Measurements from ENCODE around the gene CDCA8.
"Not testable (repeated sequence)": the region's sequence is repeated elsewhere in the genome, so short reads cannot be mapped to it uniquely, and the experiment has no call there.

GRCh38 chr1:37684182-37684581 is 8.1 kb upstream of the CDCA8 start:
- TF ChIP-seq CTCF (IDR thresholded peaks at IDR 0.05; ENCODE audit: insufficient read depth, low read length); POLR2AphosphoS5 (IDR thresholded peaks at IDR 0.05; ENCODE audit: low read depth); SPI1 (IDR thresholded peaks at IDR 0.05; ENCODE audit: borderline replicate concordance, low read depth): not testable (repeated sequence)

Data from HL-60 (cell line).